LNCaP clone FGC (cell line): ENCODE data around the gene SRSF7.

ENCODE experiments used
- DNase-seq: peaks from one replicate; pipeline ENCODE4 v3.0.0-alpha.2; 2011; ENCODE audit warnings: low read depth
- H3K4me3 ChIP-seq: 2 replicates; pipeline ENCODE4 v1.5.1; 2011; ENCODE audit warnings: mild to moderate bottlenecking, low read depth, low read length, control low read depth
- TF ChIP-seq, protein P1 (sequence below): IDR thresholded peaks from 2 replicates; pipeline ENCODE4 v1.5.1; 2012; ENCODE audit warnings: mild to moderate bottlenecking; ENCODE audit not compliant: control insufficient read depth, insufficient read depth; ENCODE audit errors: extremely low read depth

The SRSF7 gene

GRCh38 chr2:38697116-38697840 is 53.9 kb downstream of the SRSF7 start:
- no peak for DNase-seq
- TF ChIP-seq, protein P1, sequence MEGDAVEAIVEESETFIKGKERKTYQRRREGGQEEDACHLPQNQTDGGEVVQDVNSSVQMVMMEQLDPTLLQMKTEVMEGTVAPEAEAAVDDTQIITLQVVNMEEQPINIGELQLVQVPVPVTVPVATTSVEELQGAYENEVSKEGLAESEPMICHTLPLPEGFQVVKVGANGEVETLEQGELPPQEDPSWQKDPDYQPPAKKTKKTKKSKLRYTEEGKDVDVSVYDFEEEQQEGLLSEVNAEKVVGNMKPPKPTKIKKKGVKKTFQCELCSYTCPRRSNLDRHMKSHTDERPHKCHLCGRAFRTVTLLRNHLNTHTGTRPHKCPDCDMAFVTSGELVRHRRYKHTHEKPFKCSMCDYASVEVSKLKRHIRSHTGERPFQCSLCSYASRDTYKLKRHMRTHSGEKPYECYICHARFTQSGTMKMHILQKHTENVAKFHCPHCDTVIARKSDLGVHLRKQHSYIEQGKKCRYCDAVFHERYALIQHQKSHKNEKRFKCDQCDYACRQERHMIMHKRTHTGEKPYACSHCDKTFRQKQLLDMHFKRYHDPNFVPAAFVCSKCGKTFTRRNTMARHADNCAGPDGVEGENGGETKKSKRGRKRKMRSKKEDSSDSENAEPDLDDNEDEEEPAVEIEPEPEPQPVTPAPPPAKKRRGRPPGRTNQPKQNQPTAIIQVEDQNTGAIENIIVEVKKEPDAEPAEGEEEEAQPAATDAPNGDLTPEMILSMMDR = no peak
- H3K4me3 ChIP-seq = no peak overlapping the region
